GM12872 (cell line): Measurements from ENCODE around the gene DHRS1.

Source experiments
- CTCF ChIP-seq: IDR thresholded peaks from 3 replicates; pipeline ENCODE4 v1.5.1; 2011; ENCODE audit warnings: low read depth, mild to moderate bottlenecking, low read length, moderate library complexity; ENCODE audit not compliant: insufficient read depth

DHRS1 gene

DNA sequence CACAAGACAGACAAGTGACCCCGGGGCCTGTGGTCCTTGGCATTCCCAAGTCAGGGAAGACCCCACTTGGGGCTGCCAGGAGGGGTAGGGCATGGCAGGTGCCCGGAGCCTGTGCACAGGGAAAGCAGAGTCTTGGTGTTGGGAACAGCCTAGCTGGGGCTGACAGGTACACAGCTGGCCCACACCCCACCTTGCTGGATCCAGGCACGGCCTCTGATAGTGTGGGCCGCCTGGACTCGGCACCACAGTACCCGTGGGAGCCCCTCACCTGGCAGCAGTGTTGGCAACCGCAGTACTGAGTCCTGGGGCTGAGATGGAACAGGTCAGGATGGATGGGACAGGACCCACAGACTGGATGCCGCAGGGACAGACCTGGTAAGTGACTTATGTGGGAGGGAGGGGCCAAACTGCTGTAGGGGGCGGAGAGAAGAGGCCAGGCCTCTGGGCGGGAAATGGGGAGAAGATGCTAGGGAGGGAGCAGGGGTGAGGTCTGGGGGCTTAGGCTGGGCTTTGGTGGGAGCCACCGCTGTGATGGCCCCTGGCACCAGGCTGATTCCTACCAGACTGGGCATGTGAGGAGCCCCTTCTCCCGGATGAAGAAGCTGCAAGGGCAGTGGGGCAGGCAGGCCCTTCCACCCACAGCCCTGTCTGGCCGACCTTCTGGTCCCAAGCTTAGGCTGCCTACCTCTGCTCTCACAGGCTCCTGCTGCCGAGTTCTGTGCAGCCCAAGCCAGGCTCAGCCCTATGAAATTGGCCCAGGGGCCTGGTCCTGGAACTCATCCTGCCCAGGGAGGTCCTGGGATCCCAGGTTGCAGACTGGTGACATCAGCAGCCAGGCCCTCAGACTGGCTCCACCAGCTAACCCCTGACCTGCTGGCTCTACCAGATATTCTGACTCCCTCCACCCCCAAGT, 36.5 kb downstream of the DHRS1 start, which contains the start of gene TGM1:
TGM1 (minus strand) TSS at position 357 of the 913 bp plus-strand sequence. CDS start 825 bp downstream, outside the sequence.
- TF ChIP-seq CTCF, result no peak

GRCh38 chr14:24261969-24262327, 37.6 kb downstream of the DHRS1 start:
- TF ChIP-seq CTCF, result no peak

- no peak for TF ChIP-seq CTCF
Measured at GRCh38 chr14:24261256-24261968, 38.2 kb downstream of the DHRS1 start.

- TF ChIP-seq CTCF, result no peak
Measured at GRCh38 chr14:24260780-24261157, 38.8 kb downstream of the DHRS1 start.

DNA sequence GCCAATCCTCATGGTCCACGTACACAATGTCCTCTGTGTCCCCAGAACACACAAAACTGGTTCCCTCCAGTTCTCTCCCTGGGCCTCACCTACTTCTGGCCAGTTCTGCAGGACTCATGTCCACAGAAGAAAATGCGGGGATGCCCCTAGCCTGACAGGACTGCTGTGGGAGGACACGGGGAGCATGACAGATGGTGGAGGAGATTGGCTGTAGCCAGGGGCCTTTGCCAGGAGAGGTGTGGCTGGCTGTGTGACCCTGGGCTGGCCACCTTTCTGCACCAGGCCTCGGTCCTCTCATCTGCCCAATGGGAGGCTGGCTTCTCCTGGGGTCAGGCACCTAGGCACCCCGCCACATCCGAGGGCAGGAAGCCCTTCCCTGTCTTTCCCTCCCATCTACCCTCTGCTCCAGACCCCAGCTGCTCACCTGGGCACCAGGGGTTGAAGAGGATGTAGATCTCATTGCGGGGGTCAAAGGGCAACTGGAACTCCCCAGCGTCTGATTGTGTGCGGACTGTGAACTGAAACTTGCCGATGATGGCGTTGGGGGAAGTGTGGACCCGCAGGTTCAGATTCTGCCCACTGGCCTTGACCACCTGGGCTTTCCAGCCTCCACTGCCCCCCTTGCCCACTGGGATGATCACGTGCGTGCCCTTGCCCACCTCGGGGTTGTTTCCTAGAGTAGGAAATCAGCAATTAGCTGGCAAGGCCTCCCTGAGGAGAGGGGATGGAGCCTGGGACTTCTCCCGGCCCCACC, 39.4 kb downstream of the DHRS1 start:
- no peak for TF ChIP-seq CTCF

GRCh38 chr14:24259282-24260025, 40.1 kb downstream of the DHRS1 start:
- no peak for TF ChIP-seq CTCF
